GM10248 (cell line): ENCODE results near the gene STK17B.

ENCODE experiments used
- CTCF ChIA-PET: fragments of 300-600 bp; sonication (Branson Sonifier 250); formaldehyde crosslinking; extraction: SDS; loops from one replicate; lab custom pipeline; 2021; ENCODE audit warnings: antibody characterized with exemption; lab: Yijun Ruan, JAX
- POLR2A ChIA-PET: fragments of 350-650 bp; sonication (Branson Sonifier 250); formaldehyde crosslinking; extraction: SDS; loops from one replicate; lab custom pipeline; 2020; ENCODE audit warnings: antibody characterized with exemption; lab: Yijun Ruan, JAX
- DNase-seq: peaks from one replicate; pipeline ENCODE4 v3.0.0; 2012; ENCODE audit errors: extremely low spot score
- TF ChIP-seq, protein P1 (sequence below): IDR thresholded peaks from 2 replicates; pipeline ENCODE4 v1.5.1; 2012; ENCODE audit warnings: mild to moderate bottlenecking, low read depth; ENCODE audit errors: extremely low read depth, missing control alignments, control extremely low read depth

STK17B gene

GRCh38 chr2:196112418-196113034 lies 58.9 kb downstream of the STK17B start:
- TF ChIP-seq, protein P1, sequence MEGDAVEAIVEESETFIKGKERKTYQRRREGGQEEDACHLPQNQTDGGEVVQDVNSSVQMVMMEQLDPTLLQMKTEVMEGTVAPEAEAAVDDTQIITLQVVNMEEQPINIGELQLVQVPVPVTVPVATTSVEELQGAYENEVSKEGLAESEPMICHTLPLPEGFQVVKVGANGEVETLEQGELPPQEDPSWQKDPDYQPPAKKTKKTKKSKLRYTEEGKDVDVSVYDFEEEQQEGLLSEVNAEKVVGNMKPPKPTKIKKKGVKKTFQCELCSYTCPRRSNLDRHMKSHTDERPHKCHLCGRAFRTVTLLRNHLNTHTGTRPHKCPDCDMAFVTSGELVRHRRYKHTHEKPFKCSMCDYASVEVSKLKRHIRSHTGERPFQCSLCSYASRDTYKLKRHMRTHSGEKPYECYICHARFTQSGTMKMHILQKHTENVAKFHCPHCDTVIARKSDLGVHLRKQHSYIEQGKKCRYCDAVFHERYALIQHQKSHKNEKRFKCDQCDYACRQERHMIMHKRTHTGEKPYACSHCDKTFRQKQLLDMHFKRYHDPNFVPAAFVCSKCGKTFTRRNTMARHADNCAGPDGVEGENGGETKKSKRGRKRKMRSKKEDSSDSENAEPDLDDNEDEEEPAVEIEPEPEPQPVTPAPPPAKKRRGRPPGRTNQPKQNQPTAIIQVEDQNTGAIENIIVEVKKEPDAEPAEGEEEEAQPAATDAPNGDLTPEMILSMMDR = no peak
- ChIA-PET CTCF (interaction anchor here (0.7 to 1.8 kb wide), 4 partner anchors 9 to 36 kb away, joined by 3 to 6 read pairs (median 3); no protein-coding TSS in a partner anchor), POLR2A (no interaction called here)
- DNase-seq = no peak

DNA sequence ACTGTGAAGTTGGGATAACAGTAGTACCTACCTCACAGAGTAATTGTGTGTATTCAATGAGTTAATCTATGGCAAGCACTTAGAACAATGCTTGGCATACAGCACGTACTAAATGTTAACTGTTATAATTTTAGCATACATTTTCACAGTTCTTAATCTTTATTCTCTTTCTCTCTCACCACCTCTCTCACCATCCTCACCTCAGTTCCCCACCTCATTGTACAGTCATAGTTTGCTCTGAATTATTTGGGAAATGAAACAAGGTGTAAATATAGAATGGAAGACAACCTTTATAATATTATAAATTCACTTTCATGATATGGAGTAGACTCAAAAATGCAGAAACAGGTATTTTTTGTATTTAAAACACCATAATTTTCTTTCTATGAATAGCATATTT lies 62.8 kb downstream of the STK17B start:
- ChIA-PET POLR2A (no interaction called here), CTCF (interaction anchor here (0.7 to 4.1 kb wide), 6 partner anchors 11 to 345 kb away, joined by 3 to 17 read pairs (median 3); no protein-coding TSS in a partner anchor)
- DNase-seq = no peak
- TF ChIP-seq, protein P1 = no peak

- DNase-seq = no peak
- POLR2A ChIA-PET = no interaction called here
- CTCF ChIA-PET = interaction anchor here (1.8 to 2.8 kb wide), 2 partner anchors 28 to 348 kb away, joined by 4 to 14 read pairs; no protein-coding TSS in a partner anchor
- TF ChIP-seq, protein P1 = no peak
Measured at GRCh38 chr2:196105951-196106350, 65.4 kb downstream of the STK17B start.

DNA sequence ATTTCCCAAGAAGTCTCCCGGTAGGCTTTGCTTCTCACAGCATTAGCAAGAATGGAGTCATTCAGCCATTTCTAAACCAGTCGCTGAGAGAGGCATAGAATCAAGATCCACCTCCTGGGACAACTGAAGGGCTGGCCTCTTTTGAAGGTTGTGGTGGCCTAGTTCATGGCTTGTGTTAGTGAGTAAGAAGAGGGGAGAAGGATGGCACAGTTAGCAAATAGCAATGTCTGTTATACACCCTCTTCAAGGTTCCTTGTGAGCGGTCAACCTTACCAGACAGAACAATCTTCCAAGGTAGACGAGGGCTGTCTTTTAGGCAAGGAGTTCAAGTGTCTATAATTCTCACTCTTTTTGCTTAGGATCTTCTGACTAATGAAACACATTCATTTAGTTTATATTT lies 67.3 kb downstream of the STK17B start:
- no peak for DNase-seq
- TF ChIP-seq, protein P1 = no peak
- POLR2A ChIA-PET = no interaction called here
- CTCF ChIA-PET = no interaction called here

DNA sequence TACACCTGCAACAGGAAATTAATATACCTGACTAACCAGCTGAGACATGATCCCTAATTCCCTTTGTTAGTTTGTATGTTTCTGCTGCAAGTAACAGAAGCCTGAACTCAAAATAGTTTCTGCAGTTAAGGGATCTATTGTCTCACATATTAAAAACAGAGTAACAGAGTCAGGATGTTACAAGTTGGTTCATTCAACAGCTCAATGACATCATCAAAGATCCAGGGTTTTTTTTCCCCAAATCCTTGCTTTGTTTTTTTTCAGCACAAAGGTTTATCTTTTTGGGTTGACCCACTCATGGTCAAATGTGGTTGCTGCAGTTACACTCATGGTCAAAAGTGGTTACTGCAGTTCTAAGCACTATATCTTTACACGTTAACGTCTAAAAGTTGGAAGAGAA lies 67.8 kb downstream of the STK17B start:
- DNase-seq = no peak
- CTCF ChIA-PET = interaction anchor here (1.3 to 4.4 kb wide), 2 partner anchors 9 to 25 kb away, joined by 3 to 46 read pairs; no protein-coding TSS in a partner anchor
- POLR2A ChIA-PET = no interaction called here

GRCh38 chr2:196101325-196101991 lies 69.9 kb downstream of the STK17B start:
- peak; percentile 69 for DNase-seq
- CTCF ChIA-PET = interaction anchor here (0.7 to 4.4 kb wide), 10 partner anchors 10 to 352 kb away, joined by 3 to 46 read pairs (median 3); partner anchors contain the start of gene DNAH7
- TF ChIP-seq, protein P1 = no peak
- POLR2A ChIA-PET = interaction anchor here (0.6 kb wide), 1 partner anchor 569 kb away, joined by 3 read pairs; no protein-coding TSS in a partner anchor

More for the DNA sequence above, 67.8 kb downstream of the STK17B start:
- TF ChIP-seq, protein P1 = no peak
